NCI-H2227 (cell line): ENCODE data around the gene CARMIL1.
"Not testable (repeated sequence)": the region's sequence is repeated elsewhere in the genome, so short reads cannot be mapped to it uniquely, and the experiment has no call there.

Experiments used
- DNase-seq: peaks from one replicate; lab custom pipeline; 2025; ENCODE audit not compliant: unreplicated experiment; lab: John Stamatoyannopoulos, UW

Gene CARMIL1

DNA sequence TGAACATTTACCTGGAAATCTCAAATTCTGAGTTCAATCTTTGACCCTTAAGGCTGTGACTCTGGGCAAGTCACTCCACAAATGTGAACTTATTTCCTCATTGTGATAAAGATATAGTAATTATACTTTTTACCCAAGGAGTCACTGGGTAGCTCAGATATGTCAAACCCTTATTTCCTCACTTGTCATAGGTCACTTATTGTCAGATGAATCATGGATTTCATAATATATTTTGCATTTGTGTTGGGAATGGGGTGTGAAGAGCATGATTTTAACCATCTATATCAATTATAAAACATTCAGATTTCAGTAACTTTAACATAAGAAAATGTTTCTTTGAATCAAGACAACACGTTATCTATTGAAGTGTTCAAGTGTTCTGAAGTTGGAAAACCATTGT lies 3.7 kb upstream of the CARMIL1 start:
- DNase-seq = no peak

DNA sequence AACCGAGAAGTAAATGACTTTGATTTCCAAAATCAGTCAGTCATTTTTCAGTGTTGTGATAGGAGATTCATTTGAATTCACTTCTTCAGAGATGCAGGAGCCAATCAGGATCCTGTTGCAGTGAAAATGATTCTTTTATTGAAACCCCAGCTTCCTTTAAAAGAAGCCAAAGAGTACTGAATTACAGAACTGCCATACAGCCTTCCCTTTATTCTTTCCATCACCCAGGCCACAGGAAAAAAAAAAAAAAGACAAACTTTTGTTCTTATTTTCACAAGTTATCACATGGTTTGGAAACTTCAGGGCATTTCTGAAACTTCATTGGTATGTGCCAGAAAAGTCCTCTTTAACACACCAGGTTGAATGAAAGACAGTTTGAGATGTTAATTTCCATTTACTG lies 1.8 kb upstream of the CARMIL1 start:
- no peak for DNase-seq

DNA sequence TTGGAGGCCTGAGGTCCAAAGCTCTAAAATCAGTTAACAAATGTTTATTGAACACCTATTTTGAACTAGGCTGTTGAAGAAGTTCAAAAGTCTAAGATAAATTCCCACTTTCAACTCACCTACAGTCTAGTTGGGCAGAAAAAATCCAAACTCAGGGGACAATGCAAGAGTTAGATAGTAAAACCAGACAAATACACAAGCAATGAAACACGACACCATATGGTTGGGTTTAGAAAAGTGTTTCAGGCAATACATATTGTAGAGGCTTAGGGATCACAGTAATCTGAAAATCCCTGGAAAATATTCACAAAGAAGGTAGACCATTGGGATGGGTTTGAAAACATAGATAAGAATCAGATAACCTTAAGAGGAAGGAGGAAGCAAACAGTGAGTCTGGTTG lies 1.3 kb upstream of the CARMIL1 start:
- no peak for DNase-seq

DNA sequence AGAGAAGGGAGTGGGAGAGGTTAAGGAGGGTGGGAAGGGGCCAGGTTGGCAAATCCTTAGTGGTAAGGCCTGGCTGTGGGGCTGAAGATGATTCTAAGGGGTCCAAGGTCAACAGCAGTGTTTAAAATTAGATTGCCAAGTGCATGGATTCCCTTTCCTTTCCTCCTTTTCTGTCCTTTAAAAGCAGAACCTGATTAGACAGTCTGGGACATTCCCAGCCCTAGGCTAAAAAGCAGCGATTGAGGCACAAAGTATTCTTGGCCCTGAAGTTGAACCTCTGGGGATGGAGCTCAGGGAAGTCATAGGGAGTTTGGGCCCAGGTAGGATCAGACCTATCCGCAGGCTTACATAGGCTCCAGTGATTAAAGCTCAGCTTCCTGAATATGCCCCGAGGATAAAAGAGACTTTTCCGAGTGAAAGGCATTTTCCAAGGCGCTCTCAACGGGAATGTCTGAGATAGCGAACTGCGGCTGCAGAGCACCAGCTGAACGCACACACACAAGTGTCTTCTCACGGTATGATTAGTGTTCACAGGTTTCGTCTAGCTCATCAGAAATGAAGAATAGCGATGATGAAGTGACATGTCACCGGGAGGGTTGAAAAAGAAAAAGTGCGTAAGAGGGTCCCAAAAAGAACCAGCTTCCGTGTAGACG lies 787 bp upstream of the CARMIL1 start:
- DNase-seq = peak; percentile 73

DNA sequence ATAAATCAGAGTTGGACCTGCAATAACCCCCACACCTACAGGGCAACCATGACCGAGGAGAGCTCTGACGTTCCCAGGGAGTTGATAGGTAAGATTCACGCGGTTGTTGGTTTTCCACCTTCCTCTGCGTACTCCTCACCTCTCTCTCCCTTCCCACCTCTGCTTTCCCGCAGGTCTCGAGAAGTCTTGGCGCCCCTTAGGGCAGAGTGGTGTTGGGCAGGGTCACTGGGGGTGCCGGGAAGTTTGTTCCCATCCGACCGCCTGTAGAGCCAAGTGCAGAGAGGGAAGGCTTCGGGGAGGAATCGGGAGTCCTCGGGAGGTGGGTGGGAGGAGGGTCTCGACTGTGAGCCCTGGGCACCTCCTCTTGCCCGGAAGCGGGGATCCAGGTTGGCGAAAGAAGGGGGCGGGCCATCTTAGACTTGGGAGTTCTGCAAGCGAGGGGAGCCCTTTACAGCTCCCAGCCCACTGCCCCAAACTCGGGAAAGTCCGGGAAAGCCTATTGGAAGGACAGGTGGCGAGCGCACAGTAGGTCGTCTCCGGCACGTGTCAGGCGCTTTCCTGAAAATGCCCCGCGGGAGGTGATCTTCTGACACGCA lies 672 bp downstream of the CARMIL1 start:
- DNase-seq = peak; percentile 46

DNA sequence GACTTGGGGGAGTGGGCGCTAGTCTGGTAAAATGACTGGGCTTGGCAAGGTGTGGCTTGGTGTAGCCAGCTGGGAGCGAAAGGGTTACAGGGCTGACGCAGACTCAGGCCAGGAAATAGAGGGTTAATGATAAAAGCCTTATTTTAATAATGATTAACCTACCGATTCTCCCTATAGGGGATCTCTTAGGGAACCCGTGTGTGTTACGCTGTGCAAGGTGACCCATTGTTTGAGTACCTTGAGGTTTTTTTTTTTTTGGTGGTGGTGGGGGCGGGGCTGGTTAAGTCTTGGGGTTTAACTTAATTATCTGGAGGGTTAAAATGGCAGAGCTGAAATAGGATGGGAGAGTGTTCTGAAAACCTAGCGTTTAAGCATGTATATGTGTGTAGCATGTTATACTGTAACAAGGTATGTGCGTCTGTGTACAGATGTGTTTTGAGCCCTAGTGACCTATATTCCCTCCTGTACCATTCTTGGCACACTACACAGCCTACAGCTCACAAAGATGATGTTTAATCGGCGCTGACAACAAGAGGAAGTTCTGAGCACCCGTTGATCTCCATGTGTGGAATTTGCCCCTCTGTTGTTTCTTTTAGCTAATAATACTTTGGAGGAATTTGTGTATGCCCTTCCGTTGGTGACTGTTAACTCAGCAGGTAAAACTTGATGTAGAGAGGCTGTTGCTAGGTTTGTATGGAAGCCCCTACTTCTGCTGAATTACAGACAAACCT lies 1.3 kb downstream of the CARMIL1 start:
- peak; percentile 36 for DNase-seq

DNA sequence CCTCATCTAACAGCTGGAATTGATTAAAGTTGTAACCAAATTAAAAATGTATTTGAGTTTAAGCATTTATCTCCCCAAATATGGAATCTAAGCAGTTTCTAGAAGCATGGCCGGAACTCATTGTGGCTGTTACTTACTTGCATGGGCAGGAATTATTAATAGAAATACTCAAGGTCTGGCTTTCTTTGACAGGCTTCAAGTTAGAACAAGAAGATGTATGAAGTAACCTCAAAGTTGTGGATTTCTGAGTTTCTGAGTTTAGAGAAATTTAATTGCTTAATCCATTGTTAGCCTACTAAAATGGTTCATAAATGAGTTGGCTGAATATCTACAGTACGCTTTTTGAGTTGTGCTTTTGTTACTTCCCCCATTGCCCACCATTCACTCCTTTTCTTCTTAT lies 7.7 kb downstream of the CARMIL1 start:
- no peak for DNase-seq

DNA sequence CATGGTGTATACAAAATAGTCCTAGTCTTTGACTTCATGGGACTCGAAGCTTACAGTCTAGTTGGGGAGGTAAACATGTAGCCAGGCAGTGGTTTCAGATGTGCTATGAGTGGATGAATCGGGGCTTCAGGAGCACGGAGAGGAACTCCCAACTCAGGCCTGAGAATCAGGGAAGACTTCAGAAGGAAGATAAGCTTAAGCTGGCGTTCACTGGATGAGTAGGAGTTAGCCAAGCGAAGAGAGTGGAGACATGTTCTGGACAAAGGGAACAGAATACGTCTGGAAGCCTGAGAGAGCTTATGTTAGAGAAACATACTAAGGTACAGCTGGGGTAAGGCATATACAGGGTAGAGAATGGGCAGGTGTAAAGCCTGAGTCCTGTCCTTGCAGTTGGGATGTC lies 8.8 kb downstream of the CARMIL1 start:
- no peak for DNase-seq

DNA sequence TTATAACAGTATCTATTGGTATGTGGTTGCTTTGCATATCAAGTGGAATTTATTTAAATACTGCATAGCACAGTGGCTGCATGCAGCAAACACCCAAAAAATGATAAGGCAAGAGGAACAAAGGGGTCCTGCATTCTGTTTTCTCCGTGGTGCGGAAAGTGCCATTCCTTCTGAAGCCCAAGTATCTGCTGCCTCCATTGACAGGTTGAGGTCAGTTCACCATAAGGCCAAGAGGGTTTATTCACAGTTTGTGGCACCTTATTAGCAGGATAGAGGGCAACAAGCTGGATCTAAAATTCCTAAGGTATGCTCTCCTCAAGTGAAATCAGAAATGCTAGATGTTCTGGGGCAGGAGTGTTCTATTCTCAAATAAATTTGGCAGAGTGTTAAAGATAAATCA lies 9.3 kb downstream of the CARMIL1 start:
- DNase-seq = no peak

DNA sequence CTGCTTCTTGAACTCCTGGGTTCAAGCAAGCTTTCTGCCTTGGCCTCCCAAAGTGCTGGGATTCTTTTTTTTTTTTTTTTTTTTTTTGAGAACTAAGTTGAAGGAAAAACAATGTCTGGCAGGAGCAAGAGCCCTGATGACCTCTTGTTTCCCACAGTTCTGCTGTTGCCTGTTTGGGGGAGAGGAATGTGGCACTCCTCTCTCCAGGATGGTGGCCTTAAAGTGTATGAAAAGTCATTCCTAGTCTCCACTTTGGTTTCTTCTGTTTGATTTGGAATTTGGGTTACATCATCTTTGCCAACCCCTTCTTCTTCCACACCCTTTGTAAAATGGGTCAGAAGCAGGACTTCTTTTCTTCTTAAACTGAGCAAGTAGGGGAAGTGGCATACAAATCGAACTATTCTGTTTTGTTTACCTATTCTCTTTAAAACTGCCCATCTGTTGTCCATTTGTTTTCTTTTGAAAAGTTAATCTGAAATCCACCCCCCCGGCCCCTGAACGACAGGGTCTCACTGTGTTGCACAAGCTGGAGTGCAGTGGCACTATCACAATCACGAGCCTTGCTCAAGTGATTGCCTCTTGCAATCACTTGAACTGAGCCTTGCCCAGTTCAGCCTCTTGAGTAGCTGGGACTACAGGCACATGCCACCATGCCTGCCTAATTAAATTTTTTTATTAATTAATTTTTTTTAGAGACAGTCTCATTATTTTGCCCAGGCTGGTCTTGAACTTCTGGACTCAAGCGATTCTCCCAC lies 11.3 kb downstream of the CARMIL1 start:
- no peak for DNase-seq

DNA sequence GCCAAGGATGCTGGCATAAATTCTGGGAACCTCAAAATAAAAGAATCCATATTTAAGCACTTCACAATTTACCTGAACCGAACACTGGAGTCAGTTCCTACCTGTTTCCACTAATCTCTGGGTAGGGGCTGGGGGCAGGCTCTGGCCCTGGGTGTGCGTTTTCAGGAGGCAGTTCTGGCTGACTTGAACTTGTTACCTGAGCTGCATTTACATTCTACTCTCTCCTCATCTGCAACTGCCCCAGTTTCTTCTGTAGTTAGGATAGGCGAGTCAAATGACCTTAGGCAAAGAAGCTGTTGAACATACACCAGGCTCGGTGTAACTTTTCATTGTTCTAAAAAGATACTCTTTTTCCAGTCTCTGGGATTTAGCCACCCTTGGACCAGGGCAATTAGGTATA lies 13.2 kb downstream of the CARMIL1 start:
- no peak for DNase-seq

DNA sequence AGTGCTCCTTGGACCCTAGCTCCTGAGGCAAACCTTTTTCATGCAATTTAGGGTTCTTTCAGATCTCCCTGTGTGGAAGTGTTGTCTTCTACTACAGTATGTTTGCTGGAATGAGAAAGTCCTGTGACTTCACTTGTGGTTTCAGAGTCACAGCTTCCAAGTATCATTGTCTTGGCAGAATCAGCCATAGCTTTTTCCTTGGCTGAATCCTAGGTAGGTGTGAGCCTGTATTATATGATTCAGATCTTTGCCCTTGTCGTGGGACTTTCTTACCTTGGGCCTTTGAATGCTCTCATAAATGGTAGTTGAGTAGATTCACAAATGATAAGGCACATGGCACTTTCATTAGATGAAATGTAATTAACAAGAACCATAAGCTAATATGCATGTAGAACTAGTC lies 16.5 kb downstream of the CARMIL1 start:
- DNase-seq = no peak

DNA sequence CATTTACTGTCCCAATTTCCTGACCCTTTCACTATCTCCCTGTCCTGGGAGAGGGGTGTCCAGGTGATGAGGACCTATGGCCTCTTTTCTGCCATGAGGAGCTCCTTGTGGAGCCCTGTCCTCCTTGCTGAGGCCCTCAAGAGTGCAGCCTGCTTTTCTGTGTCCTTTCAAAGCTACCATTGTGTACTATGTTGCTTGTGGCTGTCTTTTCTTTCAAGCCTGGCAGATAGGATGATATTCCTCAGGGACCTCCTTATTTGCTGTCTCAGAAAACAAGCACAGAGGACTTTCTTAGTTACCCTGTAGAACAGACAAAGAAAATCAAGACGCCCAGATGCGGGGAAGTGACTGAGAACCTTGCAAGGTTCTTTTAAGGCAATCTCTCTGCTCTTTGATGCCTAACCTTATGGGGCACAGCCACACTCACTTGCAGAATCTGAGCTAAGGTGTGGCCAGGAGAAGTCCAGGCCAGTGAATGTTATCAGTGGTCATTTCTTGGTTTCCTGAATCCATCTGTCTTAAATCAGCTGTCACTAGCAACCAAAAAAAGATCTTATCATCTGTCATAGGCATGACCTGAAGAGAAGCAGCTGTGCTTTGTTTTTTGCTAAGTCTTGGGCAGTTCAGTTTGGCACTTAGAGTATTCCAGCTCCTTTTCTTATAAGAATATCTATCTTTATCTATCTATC lies 17.2 kb downstream of the CARMIL1 start:
- DNase-seq = no peak

DNA sequence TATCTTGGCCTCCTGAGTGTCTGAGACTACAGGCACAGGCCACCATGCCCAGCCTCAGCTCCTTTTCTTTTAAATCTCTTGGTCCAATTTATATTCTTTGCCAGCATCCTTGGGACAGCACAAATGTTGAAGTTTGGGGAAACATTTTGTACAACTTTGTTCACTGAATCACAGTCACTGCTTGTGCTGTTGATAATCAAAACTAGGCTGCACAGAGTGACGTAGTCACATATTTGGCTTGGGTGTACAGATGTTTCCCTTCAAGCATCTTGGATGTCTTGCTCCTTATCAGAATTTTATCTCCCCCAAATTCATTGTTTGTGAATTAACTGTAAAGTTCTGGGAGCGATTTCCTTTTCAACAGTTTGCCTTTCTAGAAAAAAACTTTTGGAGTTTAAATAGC lies 17.9 kb downstream of the CARMIL1 start:
- no peak for DNase-seq

DNA sequence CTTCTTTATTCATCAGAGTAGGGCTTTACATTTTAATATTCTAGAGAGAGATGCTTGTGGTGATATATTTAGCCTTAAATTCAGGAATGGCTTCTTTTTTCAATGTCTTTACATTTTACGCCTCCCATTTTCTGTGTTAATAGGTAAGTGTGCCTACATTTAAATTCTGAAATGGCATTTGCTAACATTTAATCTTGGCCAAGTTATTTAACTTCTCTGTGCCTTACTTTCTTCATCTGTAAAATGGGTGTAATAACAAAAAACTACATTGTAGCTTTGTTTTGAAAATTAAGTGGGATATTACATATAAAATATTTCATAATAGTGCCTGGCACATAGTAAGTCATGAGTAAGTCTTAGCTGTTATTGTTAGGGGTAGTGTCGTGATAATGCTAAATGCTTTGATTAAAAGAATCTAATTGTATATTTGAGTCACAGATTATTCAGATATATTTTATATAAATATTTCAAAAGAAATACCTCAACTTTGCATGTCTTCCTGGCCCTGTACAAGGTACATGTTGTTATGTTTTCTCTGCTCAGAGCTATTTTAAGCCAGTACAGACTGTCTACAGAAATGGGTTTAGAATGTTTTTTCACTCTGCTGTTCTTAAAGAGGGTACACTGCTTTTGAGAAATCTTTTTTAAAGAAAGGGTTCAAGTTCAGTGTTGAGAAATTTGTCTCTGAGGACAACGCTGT lies 18.8 kb downstream of the CARMIL1 start:
- no peak for DNase-seq

DNA sequence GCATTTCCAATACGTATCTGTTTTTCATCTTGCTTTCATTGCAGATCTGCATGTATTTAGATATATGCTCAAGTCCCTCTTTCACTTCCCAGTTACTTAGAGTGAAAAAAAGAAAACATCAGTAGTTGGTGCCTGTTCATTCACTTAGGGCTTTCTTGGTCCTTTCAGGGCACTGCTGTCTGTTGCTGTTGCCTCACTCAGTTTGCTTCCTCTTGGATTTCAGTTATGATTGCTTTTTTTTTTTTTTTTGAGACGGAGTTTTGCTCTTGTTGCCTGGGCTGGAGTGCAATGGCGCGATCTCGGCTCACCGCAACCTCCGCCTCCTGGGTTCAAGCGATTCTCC lies 19.3 kb downstream of the CARMIL1 start:
- not testable (repeated sequence) for DNase-seq

DNA sequence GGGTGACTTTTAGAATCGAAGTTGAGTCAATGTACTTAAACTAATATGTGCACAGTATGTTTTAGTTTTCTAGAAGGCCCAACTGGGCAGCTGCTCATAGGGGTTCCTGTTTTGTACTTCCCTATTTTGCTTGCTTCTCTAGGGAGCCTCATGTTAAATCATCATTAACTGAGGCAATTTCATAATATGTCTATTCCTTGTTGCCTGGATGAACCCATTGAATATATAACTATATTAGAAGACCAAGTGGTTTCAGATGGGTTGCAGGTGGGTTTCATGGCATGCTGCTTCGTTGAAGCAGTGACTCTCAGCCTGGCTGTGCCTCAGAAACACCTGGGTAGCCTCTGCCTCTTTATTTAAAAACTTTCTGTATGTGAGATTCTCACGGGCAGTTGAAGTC lies 22.2 kb downstream of the CARMIL1 start:
- DNase-seq = no peak

DNA sequence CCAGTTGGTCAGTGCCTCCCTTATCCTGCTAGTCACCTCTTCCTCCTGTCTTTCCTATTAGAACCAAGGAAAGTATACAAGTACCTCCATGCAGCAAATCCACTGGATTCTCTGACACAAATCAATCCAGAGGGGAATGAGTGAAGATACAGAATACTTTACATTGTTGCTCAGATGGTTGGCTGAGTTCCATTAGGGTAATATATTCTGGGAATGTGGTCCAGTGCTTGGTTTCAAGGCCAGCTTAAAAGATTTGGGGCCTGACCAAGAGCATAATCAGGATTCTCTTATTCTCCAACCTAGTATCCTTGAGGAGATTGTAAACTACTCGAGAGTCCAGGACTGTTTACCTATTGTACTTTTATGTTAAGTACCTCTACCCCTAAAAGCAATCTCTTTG lies 23.0 kb downstream of the CARMIL1 start:
- no peak for DNase-seq

DNA sequence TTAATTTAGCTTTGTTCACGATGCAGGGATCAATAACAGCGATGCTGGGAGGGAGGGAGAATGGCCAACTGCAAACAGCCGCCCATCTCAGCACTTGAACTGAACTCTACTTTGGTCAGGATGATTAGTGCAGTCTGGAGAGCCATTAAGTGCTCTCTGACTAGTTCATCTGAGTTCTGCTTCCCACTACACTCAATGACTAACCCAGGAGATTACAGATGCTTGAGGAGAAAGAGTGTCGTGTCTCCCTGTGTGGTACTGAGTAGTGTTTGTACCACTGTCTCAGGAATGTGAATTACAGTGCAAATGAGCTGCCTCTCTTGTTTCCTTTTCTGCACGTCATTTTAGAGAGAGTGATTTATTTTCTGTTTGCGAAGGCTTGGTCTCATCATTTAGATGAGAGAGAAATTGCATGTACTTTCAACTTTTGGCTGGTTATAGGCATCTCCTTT lies 23.5 kb downstream of the CARMIL1 start:
- peak; percentile 77 for DNase-seq

DNA sequence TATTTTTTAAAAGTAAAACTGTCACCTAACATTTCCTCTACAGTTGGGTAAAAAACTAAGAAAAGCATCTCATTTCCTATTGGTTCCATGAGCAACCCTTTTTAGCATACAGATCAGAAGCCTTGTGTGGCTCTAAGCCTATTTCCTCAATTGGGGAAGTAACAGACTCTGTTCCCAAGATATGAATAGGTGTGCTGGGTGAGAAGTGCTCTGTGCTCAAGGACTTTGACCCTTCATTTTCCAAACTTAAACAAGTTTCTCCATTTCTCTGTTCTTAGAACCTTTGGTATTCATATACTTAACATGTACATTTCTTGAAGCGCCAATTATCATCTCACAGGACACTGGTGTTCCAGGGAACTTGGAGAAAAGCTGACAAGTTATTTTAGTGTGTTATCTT lies 24.1 kb downstream of the CARMIL1 start:
- no peak for DNase-seq

DNA sequence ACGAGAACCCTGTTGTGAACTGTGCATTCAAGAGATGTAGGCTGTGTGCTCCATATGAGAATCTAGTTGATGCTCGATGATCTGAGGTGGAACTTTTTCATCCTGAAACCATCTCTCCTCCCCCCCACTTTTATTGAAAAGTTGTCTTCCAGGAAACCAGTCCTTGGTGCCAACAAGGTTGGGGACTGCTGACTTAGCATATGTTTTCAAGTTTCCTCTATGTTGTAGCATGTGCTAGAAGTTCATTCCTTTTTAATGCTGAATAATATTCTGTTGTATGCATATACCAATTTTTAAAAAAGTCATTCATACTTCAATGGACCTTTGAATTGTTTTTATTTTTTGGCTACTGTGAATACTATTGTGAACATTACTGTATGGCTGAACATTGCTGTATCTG lies 27.2 kb downstream of the CARMIL1 start:
- no peak for DNase-seq
